K562 (cell line): ENCODE data around the gene MAPKAPK2. TPM values are rescaled to one million over a fixed set of nuclear protein-coding genes. Genes with fewer than 3 reads are reported as not detected.
A peak's percentile ranks its signal among the peaks of the same experiment; 100 is the strongest.

Experiments
- ARID3A ChIP-seq: IDR thresholded peaks from 2 replicates; pipeline ENCODE4 v1.6.1; 2012; ENCODE audit warnings: low read depth, low read length, improper control_type of control experiment, borderline replicate concordance
- CEBPB ChIP-seq: fragments of 450-650 bp; IDR thresholded peaks from 2 replicates; pipeline ENCODE4 v1.6.1; 2016; ENCODE audit warnings: missing genetic modification characterization, missing compliant biosample characterization
- CUX1 ChIP-seq: fragments of 200-800 bp; sonication (Bioruptor generic); IDR thresholded peaks from 2 replicates; pipeline ENCODE4 v1.6.1; 2016; ENCODE audit warnings: missing genetic modification characterization, missing compliant biosample characterization
- HOXB6 ChIP-seq: fragments of 250-450 bp; sonication (Bioruptor Pico); IDR thresholded peaks from 2 replicates; pipeline ENCODE4 v1.5.1; 2022; ENCODE audit warnings: mild to moderate bottlenecking, borderline replicate concordance
- NFATC3 ChIP-seq: fragments of 450-650 bp; IDR thresholded peaks from 2 replicates; pipeline ENCODE4 v1.6.1; 2017; ENCODE audit warnings: mild to moderate bottlenecking
- PTTG1 ChIP-seq: fragments of 450-650 bp; IDR thresholded peaks from 2 replicates; pipeline ENCODE4 v1.6.1; 2016; ENCODE audit warnings: low read depth, mild to moderate bottlenecking, missing genetic modification characterization, missing compliant biosample characterization
- RBBP5 ChIP-seq: fragments of 200-600 bp; sonication (generic); IDR thresholded peaks from 2 replicates; pipeline ENCODE4 v1.6.1; 2012; ENCODE audit warnings: borderline replicate concordance, mild to moderate bottlenecking, low read length, control low read depth, inconsistent platforms; ENCODE audit not compliant: insufficient read depth, poor library complexity, severe bottlenecking
- RBFOX2 ChIP-seq: fragments of 200-400 bp; formaldehyde crosslinking; IDR thresholded peaks from 2 replicates; pipeline ENCODE4 v1.6.1; 2017; ENCODE audit warnings: low read depth, mild to moderate bottlenecking, low read length, moderate library complexity
- RHOXF2B ChIP-seq: fragments of 250-450 bp; sonication (Bioruptor Pico); conservative IDR thresholded peaks from 2 replicates; pipeline ENCODE4 v1.5.1; 2021
- RUNX1 ChIP-seq: sonication (generic); IDR thresholded peaks from 2 replicates; pipeline ENCODE4 v1.6.1; 2016; ENCODE audit warnings: antibody characterized with exemption, low read depth
- SMARCA4 ChIP-seq: fragments of 450-650 bp; IDR thresholded peaks from 2 replicates; pipeline ENCODE4 v1.6.1; 2016
- SNAPC5 ChIP-seq: fragments of 250-450 bp; sonication (Bioruptor Pico); IDR thresholded peaks from 2 replicates; pipeline ENCODE4 v1.8.0; 2021; ENCODE audit warnings: moderate library complexity, mild to moderate bottlenecking, inconsistent platforms
- SRSF1 ChIP-seq: fragments of 200-400 bp; formaldehyde crosslinking; IDR thresholded peaks from 2 replicates; pipeline ENCODE4 v1.6.1; 2017; ENCODE audit warnings: mild to moderate bottlenecking, low read depth, low read length, moderate library complexity
- THRB ChIP-seq: fragments of 450-650 bp; formaldehyde crosslinking; conservative IDR thresholded peaks from 2 replicates; pipeline ENCODE4 v1.4.0; 2022; ENCODE audit warnings: mild to moderate bottlenecking, missing genetic modification characterization
- XRCC5 ChIP-seq: fragments of 200-400 bp; formaldehyde crosslinking; IDR thresholded peaks from 2 replicates; pipeline ENCODE4 v1.6.1; 2017; ENCODE audit warnings: low read depth, mild to moderate bottlenecking, low read length
- ZNF24 ChIP-seq: fragments of 450-650 bp; IDR thresholded peaks from 2 replicates; pipeline ENCODE4 v1.6.1; 2016
- ZNF57 ChIP-seq: fragments of 450-650 bp; formaldehyde crosslinking; IDR thresholded peaks from 2 replicates; pipeline ENCODE4 v1.4.0; 2020; ENCODE audit warnings: mild to moderate bottlenecking, moderate library complexity
- ZNF707 ChIP-seq: fragments of 250-450 bp; sonication (Bioruptor Pico); conservative IDR thresholded peaks from 2 replicates; pipeline ENCODE4 v1.8.0; 2022; ENCODE audit warnings: inconsistent platforms, mild to moderate bottlenecking, moderate library complexity
- polyA plus RNA-seq, 8 experiments: library from polyadenylated mRNA; depleted of rRNA in 4 of 8; stranded (reverse) in 5 of 8; unstranded in 3 of 8; fragments of >200 nt; fragmentation: Nextera tagmentation in 2 of 8; fragmentation: Illumina TruSeq in 1 of 8; extraction: Ambion mirVana in 2 of 8; extraction: Trizol in 1 of 8; gene quantifications; 2 replicates each; pipeline versions ENCODE4 v1.2.1 to v1.2.3, GENCODE V29; 2011 to 2014; ENCODE audit warnings: inconsistent platforms in 1 of 8, missing spikeins in 1 of 8
- total RNA-seq, 7 experiments: library from RNA; depleted of rRNA in 6 of 7; stranded (reverse); fragments of >200 nt in 6 of 7; fragmentation: Illumina TruSeq in 2 of 7; extraction: Trizol in 2 of 7; gene quantifications; 2 replicates each; pipeline versions ENCODE4 v1.2.1 to v1.2.3, GENCODE V29; 2011 to 2021; ENCODE audit warnings: low replicate concordance in 1 of 7

The MAPKAPK2 gene
- total and polyA plus RNA-seq, 9 of the 15 experiments (the other 6 are each of a cell fraction or from before 2014, with no cell fraction given) = 0.63 to 94.2 (median 52.1) TPM

- TF ChIP-seq ARID3A (no peak), SRSF1 (no peak), NFATC3 (no peak), HOXB6 (CRISPR knock-in tag) (no peak), XRCC5 (0 out of 2 replicates have a peak, but pooled peaks have one; percentile 34), SNAPC5 (CRISPR knock-in tag) (no peak), RUNX1 (no peak), THRB (CRISPR knock-in tag) (no peak), ZNF707 (no peak), RHOXF2B (CRISPR knock-in tag) (no peak), CUX1 (no peak), ZNF24 (no peak), ZNF57 (no peak; the same call in 1 of the 2 replicates), RBBP5 (peak; percentile 99), CEBPB (tag) (no peak), RBFOX2 (peak; percentile 99), PTTG1 (tag) (no peak), SMARCA4 (0 out of 2 replicates have a peak, but pooled peaks have one; percentile 23)
These were observed 49.4 kb upstream of the MAPKAPK2 start, which contains the start of gene DYRK3 (continued) for GRCh38 chr1:206635080-206635977.
